NCI-H1105 (cell line): Measurements from ENCODE around the gene TRAF3IP1.
"Not testable (repeated sequence)": the region's sequence is repeated elsewhere in the genome, so short reads cannot be mapped to it uniquely, and the experiment has no call there.

ENCODE experiments used
- DNase-seq: peaks from one replicate; lab custom pipeline; 2025; lab: John Stamatoyannopoulos, UW

Gene TRAF3IP1

GRCh38 chr2:238380785-238381184, 60.5 kb downstream of the TRAF3IP1 start:
- no peak for DNase-seq

- DNase-seq: no peak
Measured at GRCh38 chr2:238381341-238382115, 61.2 kb downstream of the TRAF3IP1 start.

GRCh38 chr2:238382381-238382781, 62.1 kb downstream of the TRAF3IP1 start:
- DNase-seq: no peak

GRCh38 chr2:238383135-238383534, 62.8 kb downstream of the TRAF3IP1 start:
- no peak for DNase-seq

GRCh38 chr2:238383743-238384380, 63.5 kb downstream of the TRAF3IP1 start:
- DNase-seq: no peak

GRCh38 chr2:238387332-238387731, 67.0 kb downstream of the TRAF3IP1 start:
- no peak for DNase-seq

GRCh38 chr2:238388794-238389193, 68.5 kb downstream of the TRAF3IP1 start:
- DNase-seq: no peak

GRCh38 chr2:238389988-238390589, 69.8 kb downstream of the TRAF3IP1 start:
- DNase-seq: peak; percentile 84

- DNase-seq: no peak
Measured at GRCh38 chr2:238391042-238391689, 70.8 kb downstream of the TRAF3IP1 start.

- no peak for DNase-seq
Measured at GRCh38 chr2:238396663-238397062, 76.3 kb downstream of the TRAF3IP1 start.

- no peak for DNase-seq
Measured at GRCh38 chr2:238397356-238397755, 77.0 kb downstream of the TRAF3IP1 start.

GRCh38 chr2:238398577-238398976, 78.3 kb downstream of the TRAF3IP1 start:
- no peak for DNase-seq

- DNase-seq: no peak
Measured at GRCh38 chr2:238399094-238399493, 78.8 kb downstream of the TRAF3IP1 start.

- no peak for DNase-seq
Measured at GRCh38 chr2:238401551-238401950, 81.2 kb downstream of the TRAF3IP1 start.

GRCh38 chr2:238403632-238404405, 83.5 kb downstream of the TRAF3IP1 start:
- no peak for DNase-seq

- DNase-seq: no peak
Measured at GRCh38 chr2:238404406-238405216, 84.3 kb downstream of the TRAF3IP1 start.

GRCh38 chr2:238405217-238405555, 84.9 kb downstream of the TRAF3IP1 start:
- DNase-seq: not testable (repeated sequence)

- DNase-seq: no peak
Measured at GRCh38 chr2:238406221-238406997, 86.1 kb downstream of the TRAF3IP1 start.

GRCh38 chr2:238406998-238407285, 86.6 kb downstream of the TRAF3IP1 start:
- no peak for DNase-seq

- DNase-seq: no peak
Measured at GRCh38 chr2:238407566-238407965, 87.2 kb downstream of the TRAF3IP1 start.
